ENCODE data around the gene MARCHF3.

The MARCHF3 gene

GRCh38 chr5:126998895-126999570, 31.3 kb downstream of the MARCHF3 start:
- H2AFZ ChIP-seq (ENCODE audit: low read depth) = peak overlapping the region; percentile 62; the same call in 1 of the 2 replicates
- no peaks in the 10 kb centered on the region for H3K79me2 ChIP-seq (ENCODE audit: insufficient read depth, low read depth)
- no peaks in the 10 kb centered on the region for H4K20me1 ChIP-seq (ENCODE audit: insufficient read depth)
- peak overlapping the region; percentile 74 for H3K4me2 ChIP-seq
- H3K9ac ChIP-seq = peak overlapping the region; percentile 28; the same call in 1 of the 2 replicates
- H3K27ac ChIP-seq = peak overlapping the region; percentile 62
- TF ChIP-seq, protein P1, sequence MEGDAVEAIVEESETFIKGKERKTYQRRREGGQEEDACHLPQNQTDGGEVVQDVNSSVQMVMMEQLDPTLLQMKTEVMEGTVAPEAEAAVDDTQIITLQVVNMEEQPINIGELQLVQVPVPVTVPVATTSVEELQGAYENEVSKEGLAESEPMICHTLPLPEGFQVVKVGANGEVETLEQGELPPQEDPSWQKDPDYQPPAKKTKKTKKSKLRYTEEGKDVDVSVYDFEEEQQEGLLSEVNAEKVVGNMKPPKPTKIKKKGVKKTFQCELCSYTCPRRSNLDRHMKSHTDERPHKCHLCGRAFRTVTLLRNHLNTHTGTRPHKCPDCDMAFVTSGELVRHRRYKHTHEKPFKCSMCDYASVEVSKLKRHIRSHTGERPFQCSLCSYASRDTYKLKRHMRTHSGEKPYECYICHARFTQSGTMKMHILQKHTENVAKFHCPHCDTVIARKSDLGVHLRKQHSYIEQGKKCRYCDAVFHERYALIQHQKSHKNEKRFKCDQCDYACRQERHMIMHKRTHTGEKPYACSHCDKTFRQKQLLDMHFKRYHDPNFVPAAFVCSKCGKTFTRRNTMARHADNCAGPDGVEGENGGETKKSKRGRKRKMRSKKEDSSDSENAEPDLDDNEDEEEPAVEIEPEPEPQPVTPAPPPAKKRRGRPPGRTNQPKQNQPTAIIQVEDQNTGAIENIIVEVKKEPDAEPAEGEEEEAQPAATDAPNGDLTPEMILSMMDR (conservative IDR thresholded peaks at IDR 0.05; ENCODE audit: low read depth, low read length) = no peak
- no peaks in the 10 kb centered on the region for H3K27me3 ChIP-seq (ENCODE audit: insufficient read depth, low read depth)
- H3K36me3 ChIP-seq (ENCODE audit: insufficient read depth) = no peaks in the 10 kb centered on the region
- no peak overlapping the region for H3K4me3 ChIP-seq (IDR thresholded peaks at IDR 0.05; ENCODE audit: insufficient read depth, low read depth, low read length)
- peaks cover 25% of the 10 kb centered on the region for H3K4me1 ChIP-seq (ENCODE audit: low read depth, poor library complexity, severe bottlenecking)

DNA sequence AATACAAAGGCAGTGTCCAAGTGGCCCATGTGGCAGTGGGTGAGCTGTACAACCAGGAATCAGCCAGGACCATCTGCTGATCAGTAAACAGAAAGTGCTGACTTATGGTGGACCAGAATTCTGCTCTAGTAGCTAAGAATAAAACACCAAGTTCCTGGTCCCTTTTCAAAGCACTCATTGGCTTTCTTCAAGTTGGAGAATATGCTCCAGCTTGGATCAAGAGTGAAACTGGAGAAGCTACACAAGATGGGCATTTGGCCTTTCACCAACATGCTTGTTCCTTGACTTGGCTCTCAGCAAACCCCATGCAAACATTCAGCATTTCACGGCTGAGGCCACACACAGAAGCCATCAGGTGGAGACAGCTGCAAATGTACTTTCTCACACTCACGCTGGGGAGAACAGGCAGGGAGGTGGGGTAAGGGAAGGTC, 32.1 kb downstream of the MARCHF3 start:
- Histone ChIP-seq H3K27ac (peak overlapping the region; percentile 62), H3K9ac (peak overlapping the region; percentile 28; the same call in 1 of the 2 replicates), H3K4me2 (peak overlapping the region; percentile 74), H3K36me3 (ENCODE audit: insufficient read depth) (no peaks in the 10 kb centered on the region), H2AFZ (ENCODE audit: low read depth) (peak overlapping the region; percentile 62; the same call in 1 of the 2 replicates), H3K4me1 (ENCODE audit: low read depth, poor library complexity, severe bottlenecking) (peaks cover 25% of the 10 kb centered on the region), H3K4me3 (IDR thresholded peaks at IDR 0.05; ENCODE audit: insufficient read depth, low read depth, low read length) (no peak overlapping the region), H3K27me3 (ENCODE audit: insufficient read depth, low read depth) (no peaks in the 10 kb centered on the region), H4K20me1 (ENCODE audit: insufficient read depth) (no peaks in the 10 kb centered on the region), H3K79me2 (ENCODE audit: insufficient read depth, low read depth) (no peaks in the 10 kb centered on the region)
- TF ChIP-seq, protein P1 (conservative IDR thresholded peaks at IDR 0.05; ENCODE audit: low read depth, low read length) = no peak

GRCh38 chr5:126995689-126996088, 34.7 kb downstream of the MARCHF3 start:
- TF ChIP-seq, protein P1 (conservative IDR thresholded peaks at IDR 0.05; ENCODE audit: low read depth, low read length) = no peak
- no peaks in the 10 kb centered on the region for H3K36me3 ChIP-seq (ENCODE audit: insufficient read depth)
- H3K4me3 ChIP-seq (IDR thresholded peaks at IDR 0.05; ENCODE audit: insufficient read depth, low read depth, low read length) = no peak overlapping the region
- H3K4me2 ChIP-seq = no peak overlapping the region
- no peaks in the 10 kb centered on the region for H4K20me1 ChIP-seq (ENCODE audit: insufficient read depth)
- no peak overlapping the region for H3K9ac ChIP-seq
- H3K4me1 ChIP-seq (ENCODE audit: low read depth, poor library complexity, severe bottlenecking) = peaks cover 25% of the 10 kb centered on the region
- H3K27me3 ChIP-seq (ENCODE audit: insufficient read depth, low read depth) = no peaks in the 10 kb centered on the region
- H2AFZ ChIP-seq (ENCODE audit: low read depth) = no peak overlapping the region
- no peaks in the 10 kb centered on the region for H3K79me2 ChIP-seq (ENCODE audit: insufficient read depth, low read depth)
- H3K27ac ChIP-seq = no peak overlapping the region

GRCh38 chr5:126995039-126995438, 35.3 kb downstream of the MARCHF3 start:
- H3K79me2 ChIP-seq (ENCODE audit: insufficient read depth, low read depth) = no peaks in the 10 kb centered on the region
- no peaks in the 10 kb centered on the region for H3K36me3 ChIP-seq (ENCODE audit: insufficient read depth)

More at GRCh38 chr5:126995039-126995438, 35.3 kb downstream of the MARCHF3 start:
- Histone ChIP-seq H2AFZ (ENCODE audit: low read depth) (no peak overlapping the region), H3K9ac (no peak overlapping the region), H3K4me3 (IDR thresholded peaks at IDR 0.05; ENCODE audit: insufficient read depth, low read depth, low read length) (no peak overlapping the region), H4K20me1 (ENCODE audit: insufficient read depth) (no peaks in the 10 kb centered on the region), H3K27ac (no peak overlapping the region), H3K4me2 (no peak overlapping the region), H3K4me1 (ENCODE audit: low read depth, poor library complexity, severe bottlenecking) (peaks cover 25% of the 10 kb centered on the region), H3K27me3 (ENCODE audit: insufficient read depth, low read depth) (no peaks in the 10 kb centered on the region)
- TF ChIP-seq, protein P1 (conservative IDR thresholded peaks at IDR 0.05; ENCODE audit: low read depth, low read length) = no peak
